ENCODE results near the gene FMO4. TPM values are rescaled to one million over a fixed set of nuclear protein-coding genes. Genes with fewer than 3 reads are reported as not detected.
"Not testable (repeated sequence)": the region's sequence is repeated elsewhere in the genome, so short reads cannot be mapped to it uniquely, and the experiment has no call there.

Gene FMO4
- total RNA-seq, 4 donors from 2014 or later: 1.2 to 3.2 (median 1.7) TPM

DNA sequence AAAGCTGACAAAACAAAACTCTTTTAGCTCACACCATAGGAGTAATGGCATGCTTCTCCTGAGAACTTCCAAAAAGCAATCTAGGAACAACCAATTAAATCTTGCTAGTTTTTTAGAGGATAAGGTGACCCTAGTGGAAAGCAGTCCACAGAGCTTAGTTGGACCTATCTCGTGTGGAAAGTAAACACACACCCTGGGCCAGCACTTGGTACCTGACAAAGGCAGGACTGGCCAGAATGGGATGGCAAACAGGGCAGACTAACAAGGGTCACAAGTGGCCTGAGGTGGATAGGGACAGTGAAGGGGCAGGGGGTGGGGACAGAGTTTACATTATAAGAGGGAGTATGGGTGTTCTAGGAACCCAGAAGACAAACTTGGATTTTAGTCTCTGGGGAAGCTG is 22.0 kb downstream of the FMO4 start:
- TF ChIP-seq POLR2AphosphoS5 (IDR thresholded peaks at IDR 0.05) (no peak), CTCF (IDR thresholded peaks at IDR 0.05) (no peak), EP300 (IDR thresholded peaks at IDR 0.05) (no peak), POLR2A (IDR thresholded peaks at IDR 0.05; ENCODE audit: low read depth) (no peak)
- H3K4me3 ChIP-seq: no peak overlapping the region
- H3K4me1 ChIP-seq: no peaks in the 10 kb centered on the region
- DNase-seq (ENCODE audit: extremely low spot score): no peak
- H3K27me3 ChIP-seq: no peaks in the 10 kb centered on the region
- H3K36me3 ChIP-seq: no peaks in the 10 kb centered on the region
- H3K27ac ChIP-seq (replicated peaks in 1 of 4): no peak overlapping the region
- WGBS: 53% methylated on average over 1 of the region's 1 CpG
- intact Hi-C loops (cut with DNase I): no loop called here
- no peaks in the 10 kb centered on the region for H3K9me3 ChIP-seq

DNA sequence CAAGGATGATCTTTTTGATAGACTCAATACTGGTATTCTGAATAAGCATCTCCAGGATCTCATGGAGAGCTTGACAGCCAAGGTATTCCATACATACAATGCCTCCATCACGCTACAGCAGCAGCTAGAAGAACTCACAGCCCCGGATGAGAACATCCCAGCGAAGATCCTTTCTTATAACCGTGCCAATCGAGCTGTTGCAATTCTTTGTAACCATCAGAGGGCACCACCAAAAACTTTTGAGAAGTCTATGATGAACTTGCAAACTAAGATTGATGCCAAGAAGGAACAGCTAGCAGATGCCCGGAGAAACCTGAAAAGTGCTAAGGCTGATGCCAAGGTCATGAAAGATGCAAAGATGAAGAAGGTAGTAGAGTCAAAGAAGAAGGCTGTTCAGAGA is 25.4 kb downstream of the FMO4 start:
- H3K36me3 ChIP-seq; H3K4me1 ChIP-seq; H3K27me3 ChIP-seq; H3K27ac ChIP-seq (replicated peaks in 1 of 4); intact Hi-C loops (cut with DNase I); DNase-seq (ENCODE audit: extremely low spot score); H3K9me3 ChIP-seq; H3K4me3 ChIP-seq: not testable (repeated sequence)
- 86% methylated on average over 6 of the region's 6 CpGs for WGBS

- intact Hi-C loops (cut with DNase I): no loop called here
- DNase-seq (ENCODE audit: extremely low spot score): no peak
- Histone ChIP-seq H3K9me3 (no peaks in the 10 kb centered on the region), H3K36me3 (no peaks in the 10 kb centered on the region), H3K27me3 (no peaks in the 10 kb centered on the region), H3K27ac (replicated peaks in 1 of 4) (peak overlapping the region in 1 of 4 donors; percentile 22), H3K4me3 (no peak overlapping the region), H3K4me1 (peaks cover 0 to 5% (median 0%) of the 10 kb centered on the region in 4 donors)
- TF ChIP-seq CTCF (IDR thresholded peaks at IDR 0.05) (no peak), EP300 (IDR thresholded peaks at IDR 0.05) (no peak), POLR2AphosphoS5 (IDR thresholded peaks at IDR 0.05) (no peak), POLR2A (IDR thresholded peaks at IDR 0.05; ENCODE audit: low read depth) (no peak)
- 61% methylated on average over 5 of the region's 5 CpGs for WGBS
Measured at GRCh38 chr1:171343727-171344472, 29.9 kb downstream of the FMO4 start.

GRCh38 chr1:171344473-171344820 is 30.5 kb downstream of the FMO4 start:
- H3K4me3 ChIP-seq: no peak overlapping the region
- 56% methylated on average over 6 of the region's 6 CpGs for WGBS
- TF ChIP-seq CTCF (IDR thresholded peaks at IDR 0.05) (no peak), POLR2A (IDR thresholded peaks at IDR 0.05; ENCODE audit: low read depth) (no peak), EP300 (IDR thresholded peaks at IDR 0.05) (no peak), POLR2AphosphoS5 (IDR thresholded peaks at IDR 0.05) (no peak)
- peak overlapping the region in 1 of 4 donors; percentile 22 for H3K27ac ChIP-seq (replicated peaks in 1 of 4)
- no peaks in the 10 kb centered on the region for H3K27me3 ChIP-seq
- intact Hi-C loops (cut with DNase I): no loop called here
- no peaks in the 10 kb centered on the region for H3K36me3 ChIP-seq
- no peaks in the 10 kb centered on the region for H3K9me3 ChIP-seq
- no peak for DNase-seq (ENCODE audit: extremely low spot score)
- H3K4me1 ChIP-seq: peaks cover 0 to 5% (median 0%) of the 10 kb centered on the region in 4 donors

DNA sequence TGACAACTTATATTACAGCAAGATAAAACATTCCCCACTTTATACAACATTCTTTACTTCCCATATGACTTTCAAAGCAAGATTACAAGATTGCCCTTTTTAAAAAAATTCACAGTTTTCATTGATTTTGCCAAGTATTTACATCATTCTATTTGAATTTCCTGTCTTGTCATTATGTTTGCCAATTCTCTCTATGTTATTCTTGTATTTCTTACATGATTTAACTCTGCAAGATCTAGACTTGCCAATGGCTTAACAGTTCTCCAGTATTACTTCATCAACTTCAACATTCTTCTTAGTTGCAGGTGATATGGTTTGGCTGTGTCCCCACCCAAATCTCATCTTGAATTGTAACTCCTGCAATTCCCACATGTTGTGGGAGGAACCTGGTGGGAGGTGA is 31.6 kb downstream of the FMO4 start:
- Histone ChIP-seq H3K9me3 (no peaks in the 10 kb centered on the region), H3K4me3 (no peak overlapping the region), H3K27ac (replicated peaks in 1 of 4) (no peak overlapping the region), H3K4me1 (peaks cover 0 to 5% (median 0%) of the 10 kb centered on the region in 4 donors), H3K27me3 (no peaks in the 10 kb centered on the region), H3K36me3 (no peaks in the 10 kb centered on the region)
- DNase-seq (ENCODE audit: extremely low spot score): no peak
- TF ChIP-seq CTCF (IDR thresholded peaks at IDR 0.05): no peak
- no peak for TF ChIP-seq POLR2AphosphoS5 (IDR thresholded peaks at IDR 0.05)
- no peak for TF ChIP-seq EP300 (IDR thresholded peaks at IDR 0.05)
- TF ChIP-seq POLR2A (IDR thresholded peaks at IDR 0.05; ENCODE audit: low read depth): no peak
- intact Hi-C loops (cut with DNase I): no loop called here

All from esophagus muscularis mucosa (tissue), 4 donors.